Measurements from ENCODE around the gene VWC2L. TPM values are rescaled to one million over a fixed set of nuclear protein-coding genes. Genes with fewer than 3 reads are reported as not detected.

VWC2L gene
- total and polyA plus RNA-seq, 2 of the 8 experiments (the other 6 are each of a cell fraction or from before 2014, with no cell fraction given), result not detected

GRCh38 chr2:214395040-214395439, 15.8 kb upstream of the VWC2L start:
- POLR2A ChIA-PET (ENCODE audit: partially characterized antibody), result no interaction called here
- Histone ChIP-seq H3K27ac (ENCODE audit: low read depth, low read length) (no peak overlapping the region), H3K9ac (replicated peaks in 1 of 4; ENCODE audit: extremely low read depth in 1 of 4, low read depth in 3 of 4, low read length in 3 of 4) (no peak overlapping the region), H3K36me3 (ENCODE audit: control insufficient read depth in 2 of 4, insufficient read depth in 4 of 4, low read length in 3 of 4) (no peaks in the 10 kb centered on the region), H3K4me2 (ENCODE audit: insufficient read depth in 1 of 2, low read depth in 2 of 2, low read length in 2 of 2) (no peak overlapping the region), H3K9me3 (ENCODE audit: insufficient read depth in 2 of 2, low read depth in 1 of 2, low read length in 1 of 2) (no peaks in the 10 kb centered on the region), H3K23ac (ENCODE audit: insufficient read length) (no peak overlapping the region), H2BK12ac (ENCODE audit: low read depth, low read length) (no peak overlapping the region), H3K4ac (replicated peaks; ENCODE audit: insufficient read length, low read depth, low read length) (no peak overlapping the region), H3K18ac (ENCODE audit: extremely low read depth, low read length) (no peak overlapping the region), H3K4me3 (ENCODE audit: extremely low read depth in 1 of 4, insufficient read depth in 2 of 4, low read depth in 3 of 4, low read length in 4 of 4) (no peak overlapping the region), H3K27me3 (replicated peaks in 1 of 4; ENCODE audit: control insufficient read depth in 3 of 4, extremely low read depth in 1 of 4, insufficient read depth in 3 of 4, low read length in 3 of 4) (peaks cover 0 to 1% (median 0%) of the 10 kb centered on the region in 4 experiments; a peak in 1 of 7 replicates), H2AK5ac (ENCODE audit: low read depth, low read length) (no peak overlapping the region), H3K79me1 (ENCODE audit: low read depth, low read length) (no peaks in the 10 kb centered on the region), H2BK20ac (ENCODE audit: low read length) (no peak overlapping the region), H3K14ac (ENCODE audit: insufficient read length) (no peak overlapping the region), H4K8ac (ENCODE audit: extremely low read depth, insufficient read depth, low read length) (no peak overlapping the region), H4K5ac (ENCODE audit: insufficient read length, low read depth, low read length) (no peak overlapping the region), H2BK120ac (replicated peaks; ENCODE audit: low read depth, low read length) (no peak overlapping the region), H2BK5ac (ENCODE audit: low read depth, low read length) (no peak overlapping the region), H4K91ac (replicated peaks; ENCODE audit: insufficient read length, low read length) (no peak overlapping the region), H3K4me1 (replicated peaks in 1 of 4; ENCODE audit: control insufficient read depth in 3 of 4, insufficient read depth in 4 of 4, low read length in 3 of 4) (no peaks in the 10 kb centered on the region), H2BK15ac (ENCODE audit: low read length) (no peak overlapping the region), H3K23me2 (ENCODE audit: low read depth, low read length) (no peaks in the 10 kb centered on the region), H2AFZ (ENCODE audit: low read length) (no peak overlapping the region), H4K20me1 (replicated peaks in 1 of 2; ENCODE audit: control insufficient read depth in 1 of 2, insufficient read depth in 2 of 2, low read length in 2 of 2) (no peaks in the 10 kb centered on the region), H3K79me2 (ENCODE audit: control insufficient read depth in 1 of 2, insufficient read depth in 2 of 2, low read length in 2 of 2) (no peaks in the 10 kb centered on the region), H3K56ac (replicated peaks; ENCODE audit: insufficient read length, low read depth, low read length) (no peak overlapping the region)
- TF ChIP-seq EZH2 (IDR thresholded peaks at IDR 0.05; ENCODE audit: low read depth, low read length, severe bottlenecking) (no peak), TAF1 (IDR thresholded peaks at IDR 0.05; ENCODE audit: low read depth, low read length) (no peak), SRF (IDR thresholded peaks at IDR 0.05; ENCODE audit: low read depth, low read length) (no peak), RNF2 (IDR thresholded peaks at IDR 0.05; ENCODE audit: borderline replicate concordance, low read depth, low read length, missing control alignments, poor library complexity, severe bottlenecking) (no peak), KDM4A (IDR thresholded peaks at IDR 0.05; ENCODE audit: low read depth, low read length, severe bottlenecking) (no peak)
- DNase-seq (ENCODE audit: low read depth in 1 of 2, low spot score in 2 of 2) (no peak), FAIRE-seq (no peak)
- CTCF ChIA-PET (ENCODE audit: partially characterized antibody), result no interaction called here
- WGBS, 2 experiments (ENCODE audit: extremely low coverage in 1 of 2, insufficient coverage in 1 of 2, insufficient read length in 1 of 2, insufficient replicate concordance in 2 of 2, low coverage in 1 of 2, low lambda C conversion rate in 2 of 2, missing lambda C conversion rate in 1 of 2), result 93% methylated on average over 1 of the region's 1 CpG; no CpG with 5 or more reads in 1 of the 2 experiments

All from H1 (cell line).